Stimulated activated CD4-positive, alpha-beta T cell treated with anti-CD3 and anti-CD28 coated beads, TNF-alpha, amount 100 ng/mL, for 4 hours (primary cell): Measurements from ENCODE around the gene B3GALNT2.
"Not testable (repeated sequence)": the region's sequence is repeated elsewhere in the genome, so short reads cannot be mapped to it uniquely, and the experiment has no call there.

Experiments used
- DNase-seq, 3 experiments: peaks; one replicate each; pipeline ENCODE4 v3.0.0-alpha.2; 2020; ENCODE audit warnings: low read depth in 3 of 3

The B3GALNT2 gene

GRCh38 chr1:235503403-235504121, 690 bp downstream of the B3GALNT2 start:
- DNase-seq, result no peak

GRCh38 chr1:235502601-235503402, 1.4 kb downstream of the B3GALNT2 start:
- no peak for DNase-seq

GRCh38 chr1:235500971-235501540, 3.2 kb downstream of the B3GALNT2 start:
- no peak for DNase-seq

- no peak for DNase-seq
Measured at GRCh38 chr1:235495551-235495950, 8.7 kb downstream of the B3GALNT2 start.

DNA sequence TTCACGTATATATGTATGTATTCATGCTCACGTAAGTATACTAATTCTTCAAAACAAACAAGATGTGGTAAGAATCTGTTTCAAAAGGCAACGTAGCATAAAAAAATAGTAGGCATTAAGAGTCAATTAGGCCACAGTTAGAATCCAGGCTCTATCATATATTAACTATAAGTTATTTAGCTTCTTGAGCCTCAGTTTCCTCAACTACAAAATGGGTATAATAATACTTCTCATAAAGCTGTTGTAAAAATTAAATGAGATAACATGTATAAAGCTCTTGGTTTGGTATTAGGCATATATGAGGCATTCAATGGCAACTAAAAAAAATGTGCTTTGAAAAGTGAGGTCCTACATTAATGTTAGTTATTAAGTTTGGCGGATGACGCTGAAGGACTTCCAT, 9.2 kb downstream of the B3GALNT2 start:
- no peak for DNase-seq

DNA sequence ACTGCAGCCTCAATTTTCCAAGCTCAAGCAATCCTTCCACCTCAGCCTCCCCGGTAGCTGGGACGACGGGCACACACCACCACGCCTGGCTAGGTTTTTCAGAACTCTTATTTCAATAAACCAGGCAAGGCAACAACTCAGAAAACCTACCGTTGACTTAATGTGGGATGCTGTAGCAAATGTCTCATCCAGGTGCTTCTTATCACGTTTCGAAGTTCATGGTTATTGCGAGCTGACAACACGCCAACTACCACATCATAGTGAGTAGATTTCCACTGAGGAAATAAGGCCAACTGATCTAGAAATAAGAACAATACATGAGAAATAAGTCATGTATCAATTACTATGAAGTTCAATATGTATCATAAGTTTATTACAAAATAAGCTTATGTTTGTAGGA, 9.7 kb downstream of the B3GALNT2 start:
- no peak for DNase-seq

- no peak for DNase-seq
Measured at GRCh38 chr1:235491644-235492043, 12.6 kb downstream of the B3GALNT2 start.

DNA sequence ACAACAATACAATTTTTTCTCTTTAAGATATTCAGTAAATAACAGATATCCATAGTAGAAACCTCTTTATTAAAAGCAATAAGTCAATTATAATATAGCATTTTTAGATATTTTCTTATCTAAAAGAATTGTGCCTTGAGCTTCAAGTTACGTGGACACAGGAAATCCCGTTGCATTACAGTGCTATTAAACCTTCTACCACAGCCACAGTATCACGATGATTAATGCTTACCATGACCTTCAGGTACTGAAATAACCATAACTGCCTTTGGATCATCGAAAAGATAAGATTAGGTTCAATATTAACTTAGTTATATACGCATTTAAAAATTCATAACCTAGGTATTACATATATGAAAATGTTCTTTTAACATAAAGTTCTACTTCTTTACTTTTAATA, 17.9 kb downstream of the B3GALNT2 start:
- no peak for DNase-seq

DNA sequence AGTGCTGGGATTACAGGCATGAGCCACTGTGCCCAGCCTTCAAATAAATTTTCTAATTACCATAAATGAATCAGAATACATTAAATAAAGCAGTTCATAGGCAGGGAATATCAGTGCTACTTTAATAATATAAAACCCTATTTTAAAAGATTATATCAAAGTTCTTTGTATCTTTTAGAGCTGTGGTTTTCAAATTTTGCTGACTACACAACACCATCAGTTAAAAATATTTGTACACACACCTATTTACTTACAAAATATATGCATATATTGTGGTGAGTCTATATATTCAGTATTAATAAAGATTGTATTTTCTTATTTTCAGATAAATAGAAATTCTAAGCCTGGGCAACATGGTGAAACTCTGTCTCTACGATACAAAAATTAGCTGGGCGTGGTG, 18.7 kb downstream of the B3GALNT2 start:
- DNase-seq, result no peak

DNA sequence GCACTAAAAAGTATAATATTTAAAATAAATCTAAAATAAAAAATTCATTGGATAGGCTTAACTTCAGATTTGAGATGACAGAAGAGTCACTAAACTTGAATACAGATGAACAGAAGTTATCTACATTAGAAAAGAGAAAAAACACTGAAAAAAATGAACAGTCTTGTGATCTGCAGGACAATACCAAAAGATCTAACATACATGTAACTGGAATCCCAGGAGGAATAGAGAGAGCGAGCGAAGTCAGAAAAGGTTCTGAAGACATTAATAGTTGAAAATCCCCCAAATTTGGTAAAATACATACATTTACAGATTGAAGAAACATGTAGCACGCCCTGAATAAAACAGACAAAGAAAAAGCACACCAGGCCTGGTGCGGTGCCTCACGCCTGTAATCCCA, 21.2 kb downstream of the B3GALNT2 start:
- DNase-seq, result no peak

DNA sequence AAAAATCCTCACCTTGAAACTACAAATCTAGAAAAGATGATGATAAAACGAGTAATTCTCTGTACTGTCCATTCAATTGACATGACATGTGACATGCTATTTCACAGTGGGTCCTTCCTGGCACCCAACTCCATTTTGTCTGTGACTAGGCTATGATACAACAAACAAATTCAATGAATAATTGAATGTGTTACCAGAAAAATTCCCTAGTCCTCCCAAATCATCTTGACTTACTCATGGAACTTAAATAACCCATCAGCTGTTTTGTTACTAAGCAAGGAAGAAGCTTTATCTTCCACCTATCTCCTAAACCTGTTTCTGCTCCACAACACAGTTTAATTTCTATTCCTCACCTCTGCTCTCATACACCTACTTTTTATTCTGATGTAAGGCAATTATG, 30.4 kb downstream of the B3GALNT2 start:
- no peak for DNase-seq

DNA sequence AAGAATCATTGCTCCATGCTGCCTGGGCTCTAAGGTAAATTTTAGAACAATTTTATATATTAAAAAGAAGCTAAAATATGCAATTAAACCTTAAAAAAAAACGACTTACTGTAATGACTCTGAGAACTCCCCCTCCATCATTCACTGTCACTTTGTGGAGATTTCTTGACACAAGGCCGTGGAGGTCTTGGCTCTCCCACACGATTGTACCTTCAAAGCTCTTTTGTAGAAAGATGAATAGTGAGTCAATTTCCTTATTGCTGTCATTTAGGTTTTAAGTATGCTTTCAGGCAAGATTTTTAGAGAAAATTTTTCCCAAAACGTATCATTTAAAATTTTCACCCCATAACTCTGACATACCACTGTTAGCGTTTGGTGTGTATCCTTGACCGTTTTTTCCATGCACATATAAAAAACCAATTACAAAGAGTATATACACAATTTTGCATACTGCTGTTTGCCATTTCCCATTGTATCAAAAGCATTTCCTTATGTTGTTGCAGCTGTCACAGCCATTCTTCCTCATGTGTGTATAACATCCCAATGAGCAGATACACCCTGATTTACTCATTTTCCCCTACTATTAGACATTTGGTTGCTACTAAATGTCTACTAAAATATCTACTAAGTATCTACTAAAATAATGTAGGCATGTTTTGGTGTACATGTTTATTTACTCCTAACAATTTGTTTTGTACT, 33.4 kb downstream of the B3GALNT2 start:
- no peak for DNase-seq

- DNase-seq, result not testable (repeated sequence)
Measured at GRCh38 chr1:235469897-235470296, 34.4 kb downstream of the B3GALNT2 start.

DNA sequence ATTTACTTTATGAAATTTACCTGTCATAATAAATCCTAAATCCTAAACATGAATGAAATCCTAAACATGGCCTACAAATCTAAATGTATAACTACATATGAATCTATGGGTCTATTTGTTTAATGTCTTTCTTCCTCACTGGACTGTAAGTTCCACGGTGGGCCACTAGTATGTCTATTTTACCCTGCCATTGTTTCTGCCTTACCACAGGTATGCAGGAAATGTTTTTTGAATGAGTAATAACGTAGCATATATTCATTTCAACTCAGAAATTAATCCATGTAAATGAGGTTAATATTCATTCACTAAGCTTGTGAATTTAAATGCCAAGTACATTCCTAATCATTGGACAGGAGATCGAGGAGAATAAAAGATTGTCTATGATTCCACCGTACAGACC, 35.3 kb downstream of the B3GALNT2 start:
- DNase-seq, result no peak

- no peak for DNase-seq
Measured at GRCh38 chr1:235468004-235468403, 36.2 kb downstream of the B3GALNT2 start.

DNA sequence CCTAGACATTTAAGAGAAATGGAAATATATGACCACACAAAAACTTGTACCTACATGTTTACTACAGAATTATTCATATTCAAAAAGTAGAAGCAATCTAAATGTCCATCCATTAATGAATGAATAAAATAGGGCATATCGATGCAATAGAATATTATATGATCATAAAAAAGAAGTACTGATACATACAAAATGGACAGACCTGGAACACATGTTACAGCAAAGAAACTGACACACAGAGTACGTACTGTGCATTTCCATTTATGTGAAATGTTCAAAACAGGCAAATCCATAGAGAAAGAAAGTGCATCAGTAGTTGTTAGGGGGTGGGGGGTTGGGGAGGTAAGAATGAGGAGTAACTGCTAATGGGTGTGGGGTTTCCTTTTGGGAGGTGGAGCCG, 39.2 kb downstream of the B3GALNT2 start:
- no peak for DNase-seq

DNA sequence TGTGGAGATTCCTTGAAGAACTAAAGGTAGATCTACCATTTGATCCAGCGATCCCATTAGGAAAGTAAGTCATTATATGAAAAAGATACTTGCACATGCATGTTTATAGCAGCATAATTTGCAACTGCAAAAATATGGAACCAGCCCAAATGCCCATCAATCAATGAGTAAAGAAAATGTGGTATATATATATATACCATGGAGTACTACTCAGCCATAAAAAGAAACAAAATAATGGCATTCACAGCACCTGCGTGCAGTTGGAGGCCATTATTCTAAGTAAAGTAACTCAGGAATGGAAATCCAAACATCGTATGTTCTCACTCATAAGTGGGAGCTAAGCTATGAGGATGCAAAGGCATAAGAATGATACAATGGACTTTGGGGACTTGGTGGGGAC, 41.4 kb downstream of the B3GALNT2 start:
- not testable (repeated sequence) for DNase-seq

DNA sequence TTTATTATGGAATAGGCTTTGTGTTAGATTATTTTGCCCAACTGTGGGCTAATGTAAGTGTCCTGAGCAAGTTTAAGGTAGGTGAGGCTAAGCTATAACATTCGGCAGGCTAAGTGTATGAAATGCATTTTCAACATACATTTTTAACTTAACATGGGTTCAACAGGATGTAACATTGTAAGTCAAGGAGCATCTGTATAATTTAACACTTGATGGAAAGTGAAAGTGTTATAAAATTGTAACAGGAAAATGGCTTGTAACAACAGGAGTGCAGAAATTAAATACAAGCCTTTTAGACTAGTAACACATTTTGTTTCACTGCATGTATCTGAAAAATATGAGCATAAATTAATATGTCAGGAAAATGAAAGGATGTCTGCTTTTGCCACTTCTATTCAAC, 42.3 kb downstream of the B3GALNT2 start:
- DNase-seq, result no peak

DNA sequence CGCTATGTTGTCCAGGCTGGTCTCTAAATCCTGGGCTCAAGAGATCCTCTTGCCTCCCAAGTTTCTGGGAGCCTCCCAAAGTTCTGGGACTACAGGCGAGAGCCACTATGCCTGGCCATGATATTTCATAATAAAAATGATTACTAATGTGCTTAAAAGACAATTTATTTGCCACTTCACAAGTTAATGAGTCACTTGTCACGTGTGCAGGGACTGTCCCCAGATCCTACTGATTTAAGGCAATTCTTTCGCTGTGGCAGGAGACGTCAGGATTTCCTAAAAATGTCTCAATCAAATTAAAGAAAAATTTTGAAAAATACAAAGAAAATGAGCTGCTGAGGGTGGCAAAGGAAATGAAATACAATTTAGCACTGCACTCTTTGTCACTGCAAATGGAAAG, 43.5 kb downstream of the B3GALNT2 start:
- no peak for DNase-seq

- DNase-seq, result not testable (repeated sequence)
Measured at GRCh38 chr1:235457856-235458255, 46.4 kb downstream of the B3GALNT2 start.

- DNase-seq, result no peak
Measured at GRCh38 chr1:235455823-235456222, 48.4 kb downstream of the B3GALNT2 start.

- no peak for DNase-seq
Measured at GRCh38 chr1:235455097-235455496, 49.2 kb downstream of the B3GALNT2 start.
